Measurements from ENCODE around the gene DEFB128. TPM values are rescaled to one million over a fixed set of nuclear protein-coding genes. Genes with fewer than 3 reads are reported as not detected.

DEFB128 gene
- total and polyA plus RNA-seq, 9 donors = not detected

GRCh38 chr20:187733-188132, 1.8 kb downstream of the DEFB128 start:
- no peak for TF ChIP-seq CTCF (IDR thresholded peaks at IDR 0.05)
- TF ChIP-seq EP300 (IDR thresholded peaks at IDR 0.05) = no peak
- TF ChIP-seq POLR2A (IDR thresholded peaks at IDR 0.05) = no peak
- no peak for DNase-seq
- no peaks in the 10 kb centered on the region for H3K9me3 ChIP-seq
- no peak overlapping the region for H3K4me3 ChIP-seq
- 54 to 56% (median 55%) methylated on average over 2 of the region's 2 CpGs for WGBS, 3 donors
- no peaks in the 10 kb centered on the region for H3K27me3 ChIP-seq
- no peaks in the 10 kb centered on the region for H3K36me3 ChIP-seq
- H3K4me1 ChIP-seq (ENCODE audit: insufficient read depth) = no peaks in the 10 kb centered on the region
- intact Hi-C loops (cut with DNase I) = no loop called here
- H3K27ac ChIP-seq = no peak overlapping the region

- WGBS, 3 donors = 36 to 51% (median 39%) methylated on average over 2 of the region's 2 CpGs
- Histone ChIP-seq H3K4me3 (no peak overlapping the region), H3K4me1 (ENCODE audit: insufficient read depth) (no peaks in the 10 kb centered on the region), H3K9me3 (no peaks in the 10 kb centered on the region), H3K36me3 (no peaks in the 10 kb centered on the region), H3K27me3 (no peaks in the 10 kb centered on the region), H3K27ac (no peak overlapping the region)
- TF ChIP-seq CTCF (IDR thresholded peaks at IDR 0.05) (no peak), POLR2A (IDR thresholded peaks at IDR 0.05) (no peak), EP300 (IDR thresholded peaks at IDR 0.05) (no peak)
- intact Hi-C loops (cut with DNase I) = no loop called here
- DNase-seq = no peak
Measured at GRCh38 chr20:184288-184687, 5.2 kb downstream of the DEFB128 start.

- H3K4me3 ChIP-seq = no peak overlapping the region
- intact Hi-C loops (cut with DNase I) = no loop called here
Measured at GRCh38 chr20:168876-169275, 20.6 kb downstream of the DEFB128 start.

GRCh38 chr20:164618-165017, 24.9 kb downstream of the DEFB128 start:
- DNase-seq = no peak
- Histone ChIP-seq H3K9me3 (no peaks in the 10 kb centered on the region), H3K4me1 (ENCODE audit: insufficient read depth) (no peaks in the 10 kb centered on the region), H3K36me3 (no peaks in the 10 kb centered on the region), H3K27ac (no peak overlapping the region), H3K27me3 (no peaks in the 10 kb centered on the region), H3K4me3 (no peak overlapping the region)
- intact Hi-C loops (cut with DNase I) = no loop called here
- 49 to 56% (median 55%) methylated on average over 3 of the region's 3 CpGs for WGBS, 3 donors
- no peak for TF ChIP-seq POLR2A (IDR thresholded peaks at IDR 0.05)
- no peak for TF ChIP-seq EP300 (IDR thresholded peaks at IDR 0.05)
- TF ChIP-seq CTCF (IDR thresholded peaks at IDR 0.05) = no peak

More at GRCh38 chr20:168876-169275, 20.6 kb downstream of the DEFB128 start:
- H3K4me1 ChIP-seq (ENCODE audit: insufficient read depth) = no peaks in the 10 kb centered on the region
- no peaks in the 10 kb centered on the region for H3K9me3 ChIP-seq
- H3K27ac ChIP-seq = no peak overlapping the region
- 61 to 70% (median 69%) methylated on average over 2 of the region's 2 CpGs for WGBS, 3 donors
- no peaks in the 10 kb centered on the region for H3K36me3 ChIP-seq
- TF ChIP-seq CTCF (IDR thresholded peaks at IDR 0.05) (no peak), POLR2A (IDR thresholded peaks at IDR 0.05) (no peak), EP300 (IDR thresholded peaks at IDR 0.05) (no peak)
- H3K27me3 ChIP-seq = no peaks in the 10 kb centered on the region
- no peak for DNase-seq

All from ovary (tissue), 9 donors.